Breast epithelium (tissue), 4 donors: Measurements from ENCODE around the gene FAM227A. TPM values are rescaled to one million over a fixed set of nuclear protein-coding genes. Genes with fewer than 3 reads are reported as not detected.
A peak's percentile ranks its signal among the peaks of the same experiment; 100 is the strongest.

Experiments
- DNase-seq, 2 donors: peaks; one replicate each; pipeline ENCODE4 v3.0.0-alpha.2; 2019; ENCODE audit warnings: low spot score in 2 of 2
- H3K27ac ChIP-seq, 2 donors: fragments of 200-600 bp; sonication (generic) in 1 of 2; one replicate each; pipeline ENCODE4 v1.5.1; 2016 to 2019; ENCODE audit warnings: mild to moderate bottlenecking in 1 of 2
- H3K27me3 ChIP-seq, 2 donors: fragments of 200-600 bp; sonication (generic) in 1 of 2; one replicate each; pipeline versions ENCODE4 v1.5.1 to v1.6.0; 2017 to 2019; ENCODE audit warnings: control low read depth in 1 of 2, mild to moderate bottlenecking in 1 of 2
- H3K36me3 ChIP-seq: fragments of 200-600 bp; one replicate; pipeline ENCODE4 v1.5.1; 2019
- H3K4me1 ChIP-seq, 2 donors: fragments of 200-600 bp; sonication (generic); one replicate each; pipeline ENCODE4 v1.5.1; 2016 to 2019; ENCODE audit warnings: control low read depth in 1 of 2
- H3K4me3 ChIP-seq, 3 donors: fragments of 200-600 bp; sonication (generic); 1 replicate in 2 of 3; 2 replicates in 1 of 3; pipeline ENCODE4 v1.5.1; 2016 to 2019; ENCODE audit warnings: mild to moderate bottlenecking in 3 of 3, moderate library complexity in 2 of 3
- H3K9me3 ChIP-seq, 2 donors: fragments of 200-600 bp; sonication (generic) in 1 of 2; one replicate each; pipeline ENCODE4 v1.5.1; 2016 to 2019; ENCODE audit warnings: control low read depth in 1 of 2
- POLR2A ChIP-seq: fragments of 450-650 bp; IDR thresholded peaks from one replicate; pipeline ENCODE4 v1.6.1; 2016; ENCODE audit warnings: antibody characterized with exemption, mild to moderate bottlenecking, moderate library complexity
- POLR2AphosphoS5 ChIP-seq, 3 donors: sonication (generic); formaldehyde crosslinking; IDR thresholded peaks; one replicate each; pipeline ENCODE4 v1.6.1; 2017; ENCODE audit warnings: antibody characterized with exemption in 3 of 3
- intact Hi-C: fragments of 100-400 bp; cut with DNase I; formaldehyde crosslinking; loops from one replicate; pipeline ENCODE4 v1.15.1; 2023; ENCODE audit warnings: low total_unique reads
- total RNA-seq, 3 donors: library from RNA; depleted of rRNA; stranded (reverse); fragments of >200 nt; gene quantifications; one replicate each; pipeline ENCODE4 v1.1.0, GENCODE V29; 2016
- TF ChIP-seq, protein P1 (sequence below), 3 donors: fragments of 450-650 bp; IDR thresholded peaks; one replicate each; pipeline ENCODE4 v1.5.1; 2016 to 2017; ENCODE audit warnings: antibody characterized with exemption in 3 of 3, mild to moderate bottlenecking in 3 of 3, moderate library complexity in 3 of 3

The FAM227A gene
- total RNA-seq, 3 donors from 2014 or later: 0.16 to 7.9 (median 6.3) TPM

DNA sequence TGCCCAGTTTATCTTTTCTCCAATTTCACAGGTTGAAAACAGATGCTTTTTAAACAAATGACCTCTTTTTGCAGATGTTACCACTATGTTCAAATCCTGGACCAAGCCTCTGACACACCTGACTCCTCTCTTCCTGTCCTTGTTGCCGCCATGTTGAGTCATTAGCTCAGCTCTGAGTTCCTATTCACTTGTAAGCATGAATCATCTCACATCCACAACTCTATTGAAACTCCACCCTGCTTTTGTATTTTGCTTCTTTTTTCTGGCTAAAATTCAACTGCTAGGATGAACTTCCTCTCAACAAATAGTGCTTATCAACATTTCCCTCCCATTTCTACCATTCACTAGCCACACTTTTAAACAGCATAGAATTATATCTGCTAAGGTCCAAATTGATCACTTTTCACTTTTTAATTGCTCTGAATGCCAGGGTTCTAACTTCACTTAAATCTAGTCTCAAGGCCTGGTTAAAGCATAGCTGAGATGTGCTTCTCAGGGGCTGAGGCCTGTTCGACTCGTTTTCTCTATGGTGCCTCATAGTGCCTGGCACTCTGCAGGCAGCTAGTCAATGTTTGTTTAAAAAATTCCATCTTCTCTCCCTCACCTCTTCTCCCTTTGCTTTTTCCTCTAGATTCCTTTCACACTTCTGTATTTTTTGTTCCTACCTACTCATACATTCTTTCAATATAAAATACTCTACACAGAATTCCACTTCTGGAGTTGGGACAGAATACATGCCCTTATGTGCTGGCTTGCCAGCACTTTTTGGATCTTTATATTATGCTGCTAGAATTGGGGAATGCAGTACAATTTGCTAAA, 40.6 kb upstream of the FAM227A start:
- no peaks in the 10 kb centered on the region for H3K27me3 ChIP-seq
- H3K27ac ChIP-seq: peak overlapping the region; percentile 62 to 91
- intact Hi-C loops: no loop called here
- H3K4me1 ChIP-seq: peaks cover 0 to 30% of the 10 kb centered on the region in 2 donors
- H3K9me3 ChIP-seq: no peaks in the 10 kb centered on the region
- TF ChIP-seq POLR2A (no peak), POLR2AphosphoS5 (IDR thresholded peaks at IDR 0.05) (no peak)
- TF ChIP-seq, protein P1, sequence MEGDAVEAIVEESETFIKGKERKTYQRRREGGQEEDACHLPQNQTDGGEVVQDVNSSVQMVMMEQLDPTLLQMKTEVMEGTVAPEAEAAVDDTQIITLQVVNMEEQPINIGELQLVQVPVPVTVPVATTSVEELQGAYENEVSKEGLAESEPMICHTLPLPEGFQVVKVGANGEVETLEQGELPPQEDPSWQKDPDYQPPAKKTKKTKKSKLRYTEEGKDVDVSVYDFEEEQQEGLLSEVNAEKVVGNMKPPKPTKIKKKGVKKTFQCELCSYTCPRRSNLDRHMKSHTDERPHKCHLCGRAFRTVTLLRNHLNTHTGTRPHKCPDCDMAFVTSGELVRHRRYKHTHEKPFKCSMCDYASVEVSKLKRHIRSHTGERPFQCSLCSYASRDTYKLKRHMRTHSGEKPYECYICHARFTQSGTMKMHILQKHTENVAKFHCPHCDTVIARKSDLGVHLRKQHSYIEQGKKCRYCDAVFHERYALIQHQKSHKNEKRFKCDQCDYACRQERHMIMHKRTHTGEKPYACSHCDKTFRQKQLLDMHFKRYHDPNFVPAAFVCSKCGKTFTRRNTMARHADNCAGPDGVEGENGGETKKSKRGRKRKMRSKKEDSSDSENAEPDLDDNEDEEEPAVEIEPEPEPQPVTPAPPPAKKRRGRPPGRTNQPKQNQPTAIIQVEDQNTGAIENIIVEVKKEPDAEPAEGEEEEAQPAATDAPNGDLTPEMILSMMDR (IDR thresholded peaks at IDR 0.05): no peak
- DNase-seq: peak in 1 of 2 donors; percentile 20
- H3K36me3 ChIP-seq: no peaks in the 10 kb centered on the region
- peak overlapping the region in 1 of 3 donors; percentile 97 for H3K4me3 ChIP-seq

DNA sequence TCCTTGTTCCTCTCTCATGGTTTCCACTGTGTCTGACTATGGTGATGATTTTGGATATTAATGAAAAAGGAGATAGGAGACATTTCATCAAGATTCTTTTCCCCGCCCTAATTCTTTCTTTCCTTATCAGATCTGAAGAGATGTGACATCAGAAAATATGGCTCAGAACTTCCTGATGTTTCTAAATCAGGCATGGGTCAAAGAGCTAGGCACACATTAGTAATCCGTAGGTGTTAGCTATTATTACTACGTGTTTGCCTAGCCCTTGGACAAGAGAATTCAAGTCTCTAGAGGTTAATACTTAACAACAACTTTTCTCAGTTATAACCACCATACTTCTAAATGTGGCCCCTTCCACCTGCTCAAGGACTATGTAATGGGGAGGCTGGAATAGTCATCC, 38.7 kb upstream of the FAM227A start:
- H3K27ac ChIP-seq: no peak overlapping the region
- intact Hi-C loops: no loop called here
- no peaks in the 10 kb centered on the region for H3K36me3 ChIP-seq
- H3K4me3 ChIP-seq: no peak overlapping the region
- no peaks in the 10 kb centered on the region for H3K9me3 ChIP-seq
- TF ChIP-seq, protein P1 (IDR thresholded peaks at IDR 0.05): no peak
- TF ChIP-seq POLR2A (no peak), POLR2AphosphoS5 (IDR thresholded peaks at IDR 0.05) (no peak)
- peaks cover 0 to 30% of the 10 kb centered on the region in 2 donors for H3K4me1 ChIP-seq
- no peaks in the 10 kb centered on the region for H3K27me3 ChIP-seq
- DNase-seq: no peak

DNA sequence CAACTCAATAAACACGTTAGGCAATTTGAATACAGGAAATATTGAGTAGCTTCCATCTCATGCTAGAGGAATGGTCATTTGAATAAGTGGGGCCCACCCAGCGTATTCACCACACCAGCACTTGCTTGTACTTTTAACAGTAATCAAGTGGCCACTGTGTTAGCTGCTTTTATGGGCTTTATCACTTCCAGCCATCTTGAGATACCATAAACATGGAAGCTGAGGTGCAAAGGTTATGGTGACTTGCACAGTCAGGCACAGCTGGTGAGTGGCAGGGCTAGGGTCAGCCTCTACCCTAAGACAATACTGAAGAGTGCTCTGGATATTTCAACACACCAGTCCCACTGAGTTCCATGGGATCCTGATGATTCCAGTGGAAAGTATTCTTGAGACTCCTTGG, 37.9 kb upstream of the FAM227A start:
- Histone ChIP-seq H3K27ac (no peak overlapping the region), H3K4me1 (peaks cover 0 to 25% of the 10 kb centered on the region in 2 donors), H3K9me3 (no peaks in the 10 kb centered on the region), H3K4me3 (no peak overlapping the region), H3K27me3 (no peaks in the 10 kb centered on the region), H3K36me3 (no peaks in the 10 kb centered on the region)
- peak in 1 of 2 donors; percentile 30 for DNase-seq
- TF ChIP-seq, protein P1 (IDR thresholded peaks at IDR 0.05): no peak
- TF ChIP-seq POLR2AphosphoS5 (IDR thresholded peaks at IDR 0.05) (no peak), POLR2A (no peak)
- intact Hi-C loops: no loop called here

DNA sequence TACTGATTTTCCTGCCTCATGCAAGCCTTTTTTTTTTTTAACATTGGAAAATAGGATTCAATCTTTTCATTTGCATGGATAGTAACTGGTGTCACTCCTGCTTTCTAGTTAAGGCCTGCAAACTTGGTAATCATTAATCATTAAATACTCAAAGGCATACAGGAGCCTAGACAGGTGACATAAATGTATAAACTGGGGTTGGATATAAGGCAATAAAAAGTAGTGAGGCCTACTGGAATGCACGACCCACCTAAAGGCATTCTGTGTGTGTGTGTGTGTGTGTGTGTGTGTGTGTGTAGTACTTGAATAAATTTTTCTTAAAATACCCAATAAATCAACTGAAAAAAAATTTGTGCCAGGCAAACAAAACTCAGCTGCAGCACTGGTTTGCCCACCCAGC, 33.5 kb upstream of the FAM227A start:
- no peaks in the 10 kb centered on the region for H3K36me3 ChIP-seq
- no peak for DNase-seq
- H3K4me1 ChIP-seq: no peaks in the 10 kb centered on the region
- intact Hi-C loops: no loop called here
- no peaks in the 10 kb centered on the region for H3K9me3 ChIP-seq
- no peak overlapping the region for H3K4me3 ChIP-seq
- no peaks in the 10 kb centered on the region for H3K27me3 ChIP-seq
- TF ChIP-seq POLR2AphosphoS5 (IDR thresholded peaks at IDR 0.05) (no peak), POLR2A (no peak)
- TF ChIP-seq, protein P1 (IDR thresholded peaks at IDR 0.05): no peak
- no peak overlapping the region for H3K27ac ChIP-seq

DNA sequence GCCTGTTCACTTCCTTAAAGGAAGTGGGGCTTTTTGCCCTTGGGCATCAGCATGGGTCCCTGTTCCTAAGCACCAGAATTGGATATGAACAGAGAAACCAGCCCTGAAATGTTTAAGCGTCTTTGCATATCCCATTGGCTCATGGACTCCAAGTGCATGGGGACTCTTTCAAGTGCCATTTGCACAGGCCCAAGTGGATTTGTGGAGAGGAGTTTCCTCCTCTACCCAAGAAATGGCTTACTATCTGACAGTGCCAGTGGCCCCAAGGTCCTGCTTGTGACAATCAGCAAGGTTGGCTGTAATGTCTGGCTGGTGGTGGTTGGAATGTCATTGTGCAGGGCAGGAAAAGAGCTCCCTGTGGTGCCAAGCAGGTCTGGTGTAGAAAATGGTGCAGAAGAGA, 29.6 kb upstream of the FAM227A start:
- H3K36me3 ChIP-seq: no peaks in the 10 kb centered on the region
- H3K9me3 ChIP-seq: no peaks in the 10 kb centered on the region
- intact Hi-C loops: no loop called here
- TF ChIP-seq, protein P1 (IDR thresholded peaks at IDR 0.05): no peak
- no peak for DNase-seq
- no peaks in the 10 kb centered on the region for H3K4me1 ChIP-seq
- no peak overlapping the region for H3K27ac ChIP-seq
- H3K4me3 ChIP-seq: no peak overlapping the region
- no peaks in the 10 kb centered on the region for H3K27me3 ChIP-seq
